ENCODE results near the gene WFDC12.

DNA sequence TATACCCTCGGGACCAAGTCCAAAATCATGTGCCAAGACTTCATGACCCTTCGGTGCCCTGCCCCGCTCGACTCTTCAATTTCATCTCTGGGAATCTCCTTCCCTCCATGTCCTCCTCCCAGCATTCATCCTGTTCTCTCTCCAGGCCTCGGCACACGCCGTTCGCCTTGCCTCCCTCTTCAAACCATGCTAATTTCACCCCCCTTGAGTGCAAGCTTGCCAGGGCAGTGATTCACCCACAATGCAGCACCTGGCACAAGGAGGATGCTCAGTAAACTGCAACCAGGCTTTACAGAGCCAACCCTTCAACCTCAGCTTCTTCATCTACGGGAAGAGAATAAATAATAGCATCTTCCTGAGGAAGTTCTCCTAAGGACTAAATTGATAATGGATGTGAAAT is 27.5 kb downstream of the WFDC12 start:
- TF ChIP-seq POLR2AphosphoS5 (IDR thresholded peaks at IDR 0.05; ENCODE audit: low read depth, low read length) (no peak), POLR2A (IDR thresholded peaks at IDR 0.05; ENCODE audit: low read depth, low read length) (no peak)
